GM08714 (cell line): Measurements from ENCODE around the gene KLK1.
"Not testable (repeated sequence)": the region's sequence is repeated elsewhere in the genome, so short reads cannot be mapped to it uniquely, and the experiment has no call there.

Source experiments
- H3K4me3 ChIP-seq: fragments of 200-500 bp; sonication (Bioruptor generic); 2 replicates; pipeline ENCODE4 v1.5.1; 2014; ENCODE audit warnings: mild to moderate bottlenecking, low read length, inconsistent platforms
- ZNF274 ChIP-seq: IDR thresholded peaks from 2 replicates; pipeline ENCODE4 v1.6.1; 2012; ENCODE audit warnings: mild to moderate bottlenecking, low read depth, low read length

Gene KLK1

DNA sequence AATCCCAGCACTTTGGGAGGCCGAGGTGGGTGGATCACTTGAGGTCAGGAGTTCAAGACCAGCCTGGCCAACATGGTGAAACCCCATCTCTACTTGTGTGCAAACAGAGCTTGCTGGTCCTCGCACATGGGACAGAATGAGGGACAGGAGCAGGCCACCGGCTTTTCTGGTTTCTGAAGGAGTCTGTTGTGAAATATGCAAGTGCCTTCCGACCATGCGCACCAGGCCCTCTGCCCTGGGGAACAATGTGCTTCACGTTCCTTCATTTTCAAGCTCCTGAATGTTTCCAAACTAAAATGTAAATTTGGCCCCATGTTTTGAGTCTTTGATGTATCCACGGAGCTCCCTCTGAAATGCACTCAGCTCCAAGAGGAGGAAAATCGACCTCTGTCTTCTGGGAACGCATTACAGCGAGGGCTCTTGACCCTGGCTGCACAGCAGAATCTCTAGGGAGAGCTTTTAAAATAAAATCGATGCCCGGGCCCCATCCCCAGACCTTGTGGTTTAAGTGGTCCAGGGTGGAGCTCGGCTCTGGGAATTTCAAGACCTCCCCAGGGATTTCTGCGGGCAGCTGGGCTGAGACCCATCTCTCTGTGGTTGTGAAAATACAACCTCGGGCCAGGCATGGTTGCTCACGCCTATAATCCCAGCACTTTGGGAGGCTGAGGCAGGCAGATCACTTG is 42.7 kb downstream of the KLK1 start:
- no peak overlapping the region for H3K4me3 ChIP-seq
- no peak for TF ChIP-seq ZNF274

DNA sequence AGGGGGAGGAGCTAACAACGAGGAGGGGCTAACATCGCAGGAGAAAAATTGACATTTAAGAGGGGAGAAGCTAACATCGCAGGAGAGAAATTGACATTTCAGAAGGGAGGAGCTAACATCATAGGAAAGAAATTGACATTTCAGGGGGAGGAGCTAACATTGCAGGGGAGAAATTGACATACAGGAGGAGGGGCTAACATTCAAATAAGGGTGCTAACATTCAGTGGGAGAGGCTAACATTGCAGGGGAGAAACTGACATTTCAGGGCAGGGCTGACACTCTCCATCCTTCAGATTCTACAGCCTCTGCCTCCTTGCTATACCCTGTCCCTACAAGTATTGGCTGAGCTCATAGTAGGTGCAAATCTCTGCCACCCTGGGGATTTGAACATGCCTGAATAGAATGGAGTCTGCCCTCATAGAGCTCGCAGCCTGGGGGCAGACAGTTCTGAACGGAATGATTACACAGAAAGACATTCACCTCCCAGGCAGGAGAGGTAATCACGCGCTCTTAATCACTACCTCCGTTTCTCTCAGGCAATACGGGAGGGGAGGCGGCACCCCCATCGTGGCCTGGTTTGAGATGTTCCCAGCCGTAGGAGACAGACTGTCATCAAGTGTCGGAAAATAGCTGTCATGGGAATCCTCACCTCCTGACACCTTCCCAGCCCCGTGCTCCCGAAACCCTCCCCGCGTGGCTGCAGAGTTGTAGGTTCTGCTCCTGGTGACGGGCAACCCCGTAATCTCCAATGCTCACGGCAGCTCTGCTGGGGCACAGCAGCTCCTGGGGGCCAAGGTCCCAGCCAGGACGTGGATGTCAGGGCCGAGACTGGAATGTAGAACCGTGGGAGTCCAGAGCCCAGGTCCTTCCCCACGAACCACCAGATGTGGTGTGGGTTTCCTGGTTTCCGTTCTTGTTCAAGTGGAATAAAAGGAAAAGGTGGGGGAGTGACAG is 43.8 kb downstream of the KLK1 start:
- H3K4me3 ChIP-seq: no peak overlapping the region
- no peak for TF ChIP-seq ZNF274

DNA sequence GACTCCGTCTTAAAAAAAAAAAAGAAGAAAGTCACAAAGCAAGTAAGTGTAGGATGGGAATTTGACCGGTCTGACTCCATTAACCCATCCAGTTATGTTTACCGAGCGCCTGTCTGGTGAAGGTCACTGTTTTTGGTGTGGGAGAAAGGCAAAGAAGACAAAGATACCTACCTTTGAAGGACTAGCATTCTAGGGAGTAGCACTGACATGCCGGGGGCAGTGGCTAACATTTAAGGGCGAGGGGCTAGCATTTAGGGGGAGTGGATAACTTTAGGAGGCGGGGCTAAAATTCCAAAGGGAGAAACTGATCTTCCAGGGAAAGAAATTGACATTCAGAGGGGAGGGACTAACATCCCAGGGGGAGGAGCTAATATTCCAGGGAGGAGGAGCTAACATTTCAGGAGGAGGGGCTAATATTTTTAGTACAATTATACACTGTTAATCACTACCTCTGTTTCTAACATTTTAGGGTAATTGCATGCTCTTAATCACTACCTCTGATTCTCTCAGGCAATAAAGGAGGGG is 44.6 kb downstream of the KLK1 start:
- TF ChIP-seq ZNF274: no peak
- no peak overlapping the region for H3K4me3 ChIP-seq

DNA sequence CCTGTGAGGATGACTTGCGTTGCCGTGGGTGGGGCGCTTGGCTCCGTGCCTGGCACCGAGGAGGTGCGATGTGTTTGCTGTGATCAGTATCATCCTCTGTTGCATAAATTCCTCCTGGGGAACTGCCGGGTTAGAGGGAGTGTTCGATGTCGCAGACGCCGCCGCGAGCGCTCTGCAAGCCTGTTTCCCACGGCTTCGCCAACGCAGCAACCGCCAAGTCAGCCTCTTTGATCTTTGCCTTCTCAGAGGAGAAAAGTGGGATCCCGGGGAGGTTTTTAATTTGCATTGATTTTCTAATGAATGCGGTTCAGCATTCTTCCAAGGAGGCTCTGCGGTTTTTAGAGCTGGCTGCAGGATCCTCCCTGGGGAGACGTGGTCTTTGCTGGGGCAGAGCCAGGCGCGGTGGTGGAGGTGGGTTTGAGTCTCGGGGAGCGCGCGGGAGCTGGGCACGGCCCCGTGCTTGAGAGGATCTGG is 45.7 kb downstream of the KLK1 start:
- no peak for TF ChIP-seq ZNF274
- H3K4me3 ChIP-seq: no peak overlapping the region

DNA sequence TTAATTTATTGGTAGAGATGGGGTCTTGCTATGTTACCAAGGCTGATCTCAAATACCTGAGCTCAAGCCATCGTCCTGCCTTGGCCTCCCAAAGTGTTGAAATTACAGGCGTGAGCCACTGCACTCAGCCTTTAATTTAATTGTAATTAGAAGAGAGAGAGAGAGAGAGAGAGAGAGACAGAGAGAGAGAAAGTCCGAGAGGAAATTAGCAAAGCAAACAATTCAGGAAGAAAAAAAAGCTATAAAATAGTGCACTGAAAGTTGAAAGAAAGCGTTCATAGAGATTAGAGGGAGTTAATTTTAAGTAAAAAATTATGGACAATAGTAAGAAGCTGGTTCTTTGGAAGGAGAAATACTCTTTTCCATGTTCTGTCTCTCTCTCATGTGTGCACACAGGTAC is 46.3 kb downstream of the KLK1 start:
- no peak overlapping the region for H3K4me3 ChIP-seq
- no peak for TF ChIP-seq ZNF274

DNA sequence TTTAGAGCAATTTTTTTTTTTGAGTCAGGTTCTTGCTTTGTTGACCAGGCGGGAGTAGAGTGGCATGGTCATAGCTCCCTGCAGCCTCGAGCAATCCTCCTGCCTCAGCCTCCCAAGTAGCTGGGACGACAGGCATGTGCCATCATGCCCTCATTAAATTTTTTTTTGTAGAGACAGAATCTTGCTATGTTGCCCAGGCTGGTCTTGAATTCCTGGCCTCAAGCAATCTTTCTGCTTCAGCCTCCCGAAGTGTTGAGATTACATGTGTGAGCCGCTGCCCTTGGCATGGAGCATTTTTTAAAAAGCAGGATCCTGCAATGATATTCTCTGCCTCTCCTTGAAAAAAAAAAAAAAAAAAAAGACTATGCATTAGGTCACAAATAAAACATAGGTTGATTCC is 47.5 kb downstream of the KLK1 start:
- TF ChIP-seq ZNF274: no peak
- no peak overlapping the region for H3K4me3 ChIP-seq

DNA sequence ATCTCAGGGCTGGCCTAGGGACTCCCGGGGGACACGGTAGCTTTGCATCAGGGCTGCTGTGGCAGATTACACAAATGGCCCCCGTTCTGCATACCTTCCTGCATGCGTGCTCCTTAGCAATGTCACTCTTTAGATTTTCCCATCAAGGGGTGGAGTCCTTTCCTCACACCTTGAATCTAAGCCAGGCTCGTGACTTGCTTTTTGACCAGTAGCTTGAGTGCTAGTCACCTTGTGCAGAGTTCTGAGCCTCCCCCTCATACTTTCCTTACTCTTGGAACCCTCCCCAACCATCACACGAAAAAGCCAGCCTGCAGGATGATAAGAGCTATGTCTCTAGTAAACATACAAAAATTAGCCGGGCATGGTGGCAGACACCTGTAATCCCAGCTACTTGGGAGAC is 50.1 kb downstream of the KLK1 start:
- not testable (repeated sequence) for H3K4me3 ChIP-seq

DNA sequence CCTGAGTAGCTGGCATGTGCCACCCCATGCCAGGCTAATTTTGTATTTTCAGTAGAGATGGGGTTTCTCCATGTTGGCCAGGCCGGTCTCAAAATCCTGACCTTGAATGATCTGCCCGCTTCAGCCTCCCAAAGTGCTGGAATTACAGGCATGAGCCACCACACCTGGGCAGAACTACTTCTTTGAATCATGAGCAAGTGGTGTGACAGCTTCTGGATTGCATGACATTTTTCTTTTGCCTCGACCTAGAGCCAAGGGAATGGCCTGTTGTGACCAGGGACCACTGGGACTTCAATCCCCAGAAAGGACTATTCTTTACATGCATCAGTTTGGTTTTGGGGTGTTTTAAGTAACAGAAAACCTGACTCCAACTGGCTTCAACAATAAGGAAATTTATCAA is 50.7 kb downstream of the KLK1 start:
- H3K4me3 ChIP-seq: not testable (repeated sequence)

DNA sequence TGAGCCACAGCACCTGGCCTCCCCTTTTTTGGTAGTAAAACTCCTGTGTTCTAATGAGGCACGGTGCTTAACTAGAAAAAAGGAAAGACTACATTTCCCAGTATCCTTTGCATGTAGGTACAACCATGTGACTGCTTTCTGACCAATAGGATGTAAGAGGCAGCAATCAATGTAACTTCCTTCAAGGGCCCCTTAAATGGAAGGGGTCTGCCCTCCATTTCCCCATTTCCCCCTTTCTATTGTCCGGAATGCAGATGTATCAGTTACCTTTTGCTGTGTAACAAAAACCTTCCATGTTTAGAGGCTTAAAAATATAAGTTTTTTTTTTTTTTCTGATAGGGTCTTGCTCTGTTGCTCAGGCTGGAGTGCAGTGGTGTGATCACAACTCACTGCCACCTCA is 51.1 kb downstream of the KLK1 start:
- no peak for TF ChIP-seq ZNF274
- H3K4me3 ChIP-seq: no peak overlapping the region

DNA sequence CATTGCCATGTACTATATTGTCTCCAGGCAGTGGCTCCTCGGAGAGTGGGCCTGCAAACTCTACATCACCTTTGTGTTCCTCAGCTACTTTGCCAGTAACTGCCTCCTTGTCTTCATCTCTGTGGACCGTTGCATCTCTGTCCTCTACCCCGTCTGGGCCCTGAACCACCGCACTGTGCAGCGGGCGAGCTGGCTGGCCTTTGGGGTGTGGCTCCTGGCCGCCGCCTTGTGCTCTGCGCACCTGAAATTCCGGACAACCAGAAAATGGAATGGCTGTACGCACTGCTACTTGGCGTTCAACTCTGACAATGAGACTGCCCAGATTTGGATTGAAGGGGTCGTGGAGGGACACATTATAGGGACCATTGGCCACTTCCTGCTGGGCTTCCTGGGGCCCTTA is 52.7 kb downstream of the KLK1 start:
- TF ChIP-seq ZNF274: no peak
- no peak overlapping the region for H3K4me3 ChIP-seq

DNA sequence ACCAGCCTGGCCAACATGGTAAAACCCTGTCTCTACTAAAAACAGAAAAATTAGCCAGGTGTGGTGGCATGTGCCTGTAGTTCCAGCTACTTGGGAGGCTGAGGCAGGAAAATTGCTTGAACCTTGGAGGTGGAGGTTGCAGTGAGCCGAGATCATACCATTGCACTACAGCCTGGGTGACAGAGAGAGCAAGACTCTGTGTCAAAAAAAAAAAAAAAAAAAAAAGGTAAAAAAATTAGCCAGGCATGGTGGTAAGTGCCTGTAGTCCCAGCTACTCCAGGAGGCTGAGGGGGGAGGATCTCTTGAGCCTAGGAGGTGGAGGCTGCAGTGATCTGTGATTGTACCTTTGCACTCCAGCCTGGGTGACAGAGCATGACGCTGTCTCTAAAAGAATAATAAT is 53.4 kb downstream of the KLK1 start, which contains the start of gene GPR32:
GPR32 (plus strand) TSS at position 301 of the 400 bp plus-strand sequence. CDS start 137 bp downstream, outside the sequence.
- not testable (repeated sequence) for H3K4me3 ChIP-seq
